ENCODE measurements around the gene TTLL13. TPM values are rescaled to one million over a fixed set of nuclear protein-coding genes. Genes with fewer than 3 reads are reported as not detected.
A peak's percentile ranks its signal among the peaks of the same experiment; 100 is the strongest.

Gene TTLL13
- total RNA-seq, 1 experiment from 2014 or later, result 0.39 TPM

DNA sequence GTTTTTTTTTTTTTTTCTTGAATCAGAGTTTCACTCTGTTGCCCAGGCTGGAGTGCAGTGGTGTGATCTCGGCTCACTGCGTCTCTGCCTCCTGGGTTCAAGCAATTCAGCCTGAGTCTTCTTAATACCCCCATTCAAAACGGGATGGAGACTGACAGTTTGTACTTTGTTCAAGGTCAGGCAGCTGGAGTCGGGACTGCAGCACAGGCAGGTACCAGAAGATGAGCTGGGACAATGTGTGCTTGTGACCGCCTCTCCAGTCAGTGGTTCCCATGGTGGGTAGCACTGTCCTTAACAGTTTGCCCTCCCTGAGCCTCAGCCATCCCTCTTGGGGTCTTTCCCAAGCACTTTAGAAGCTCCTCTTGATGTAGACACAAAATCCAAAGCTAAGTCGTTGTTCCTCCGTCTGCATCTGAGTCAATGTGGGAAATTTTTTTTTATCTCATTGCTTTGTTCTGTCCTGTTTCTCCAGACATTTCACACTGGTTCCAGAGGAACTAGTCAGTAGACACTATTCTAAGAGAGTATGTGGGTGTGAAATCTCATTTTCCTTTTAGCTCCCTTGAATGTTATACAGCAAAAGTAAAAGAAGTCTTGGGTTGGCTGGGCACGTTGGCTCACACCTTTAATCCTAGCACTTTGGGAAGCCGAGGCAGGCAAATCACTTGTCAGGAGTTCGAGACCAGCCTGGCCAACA is 5.3 kb upstream of the TTLL13 start:
- in situ Hi-C loops (cut with HindIII; ENCODE audit: low pct_unique_long_range_greater_than_20kb, low sequenced_read_pairs), result no loop called here
- intact Hi-C loops (cut with micrococcal nuclease; ENCODE audit: unreplicated experiment), result no loop called here
- no peak overlapping the region for H3K4me3 ChIP-seq (ENCODE audit: low read depth in 2 of 2, low read length in 2 of 2)
- TF ChIP-seq TCF7L2 (IDR thresholded peaks at IDR 0.05; ENCODE audit: low read depth, low read length) (no peak), SIN3A (IDR thresholded peaks at IDR 0.05; ENCODE audit: borderline replicate concordance, insufficient read depth, low read depth, low read length) (no peak), POLR2AphosphoS5 (IDR thresholded peaks at IDR 0.05; ENCODE audit: low read depth, low read length) (no peak)
- TF ChIP-seq, protein P1, sequence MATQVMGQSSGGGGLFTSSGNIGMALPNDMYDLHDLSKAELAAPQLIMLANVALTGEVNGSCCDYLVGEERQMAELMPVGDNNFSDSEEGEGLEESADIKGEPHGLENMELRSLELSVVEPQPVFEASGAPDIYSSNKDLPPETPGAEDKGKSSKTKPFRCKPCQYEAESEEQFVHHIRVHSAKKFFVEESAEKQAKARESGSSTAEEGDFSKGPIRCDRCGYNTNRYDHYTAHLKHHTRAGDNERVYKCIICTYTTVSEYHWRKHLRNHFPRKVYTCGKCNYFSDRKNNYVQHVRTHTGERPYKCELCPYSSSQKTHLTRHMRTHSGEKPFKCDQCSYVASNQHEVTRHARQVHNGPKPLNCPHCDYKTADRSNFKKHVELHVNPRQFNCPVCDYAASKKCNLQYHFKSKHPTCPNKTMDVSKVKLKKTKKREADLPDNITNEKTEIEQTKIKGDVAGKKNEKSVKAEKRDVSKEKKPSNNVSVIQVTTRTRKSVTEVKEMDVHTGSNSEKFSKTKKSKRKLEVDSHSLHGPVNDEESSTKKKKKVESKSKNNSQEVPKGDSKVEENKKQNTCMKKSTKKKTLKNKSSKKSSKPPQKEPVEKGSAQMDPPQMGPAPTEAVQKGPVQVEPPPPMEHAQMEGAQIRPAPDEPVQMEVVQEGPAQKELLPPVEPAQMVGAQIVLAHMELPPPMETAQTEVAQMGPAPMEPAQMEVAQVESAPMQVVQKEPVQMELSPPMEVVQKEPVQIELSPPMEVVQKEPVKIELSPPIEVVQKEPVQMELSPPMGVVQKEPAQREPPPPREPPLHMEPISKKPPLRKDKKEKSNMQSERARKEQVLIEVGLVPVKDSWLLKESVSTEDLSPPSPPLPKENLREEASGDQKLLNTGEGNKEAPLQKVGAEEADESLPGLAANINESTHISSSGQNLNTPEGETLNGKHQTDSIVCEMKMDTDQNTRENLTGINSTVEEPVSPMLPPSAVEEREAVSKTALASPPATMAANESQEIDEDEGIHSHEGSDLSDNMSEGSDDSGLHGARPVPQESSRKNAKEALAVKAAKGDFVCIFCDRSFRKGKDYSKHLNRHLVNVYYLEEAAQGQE (IDR thresholded peaks at IDR 0.05; ENCODE audit: insufficient read depth in 1 of 2, low read depth in 2 of 2, low read length in 1 of 2), result no peak
- TF ChIP-seq, protein P2, sequence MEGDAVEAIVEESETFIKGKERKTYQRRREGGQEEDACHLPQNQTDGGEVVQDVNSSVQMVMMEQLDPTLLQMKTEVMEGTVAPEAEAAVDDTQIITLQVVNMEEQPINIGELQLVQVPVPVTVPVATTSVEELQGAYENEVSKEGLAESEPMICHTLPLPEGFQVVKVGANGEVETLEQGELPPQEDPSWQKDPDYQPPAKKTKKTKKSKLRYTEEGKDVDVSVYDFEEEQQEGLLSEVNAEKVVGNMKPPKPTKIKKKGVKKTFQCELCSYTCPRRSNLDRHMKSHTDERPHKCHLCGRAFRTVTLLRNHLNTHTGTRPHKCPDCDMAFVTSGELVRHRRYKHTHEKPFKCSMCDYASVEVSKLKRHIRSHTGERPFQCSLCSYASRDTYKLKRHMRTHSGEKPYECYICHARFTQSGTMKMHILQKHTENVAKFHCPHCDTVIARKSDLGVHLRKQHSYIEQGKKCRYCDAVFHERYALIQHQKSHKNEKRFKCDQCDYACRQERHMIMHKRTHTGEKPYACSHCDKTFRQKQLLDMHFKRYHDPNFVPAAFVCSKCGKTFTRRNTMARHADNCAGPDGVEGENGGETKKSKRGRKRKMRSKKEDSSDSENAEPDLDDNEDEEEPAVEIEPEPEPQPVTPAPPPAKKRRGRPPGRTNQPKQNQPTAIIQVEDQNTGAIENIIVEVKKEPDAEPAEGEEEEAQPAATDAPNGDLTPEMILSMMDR (IDR thresholded peaks at IDR 0.05), result no peak
- POLR2A ChIA-PET, result no interaction called here
- H3K36me3 ChIP-seq (ENCODE audit: control insufficient read depth, insufficient read depth, low read length), result no peaks in the 10 kb centered on the region
- BruUV-seq (replicated peaks), result no TSS peak
- H3K9me3 ChIP-seq (ENCODE audit: control insufficient read depth, insufficient read depth, low read depth, low read length), result no peaks in the 10 kb centered on the region
- ATAC-seq (no peak), DNase-seq (ENCODE audit: low read depth, low spot score) (no peak)
- H3K27me3 ChIP-seq (ENCODE audit: control insufficient read depth, insufficient read depth, low read length), result no peaks in the 10 kb centered on the region
- CTCF ChIA-PET, result interaction anchor here (0.7 kb wide), 1 partner anchor 10 kb away, joined by 4 read pairs; the partner anchor contains the start of gene GDPGP1
- no peak overlapping the region for H3K27ac ChIP-seq (ENCODE audit: low read length)
- no peaks in the 10 kb centered on the region for H3K4me1 ChIP-seq (ENCODE audit: control insufficient read depth, insufficient read depth, low read length)

DNA sequence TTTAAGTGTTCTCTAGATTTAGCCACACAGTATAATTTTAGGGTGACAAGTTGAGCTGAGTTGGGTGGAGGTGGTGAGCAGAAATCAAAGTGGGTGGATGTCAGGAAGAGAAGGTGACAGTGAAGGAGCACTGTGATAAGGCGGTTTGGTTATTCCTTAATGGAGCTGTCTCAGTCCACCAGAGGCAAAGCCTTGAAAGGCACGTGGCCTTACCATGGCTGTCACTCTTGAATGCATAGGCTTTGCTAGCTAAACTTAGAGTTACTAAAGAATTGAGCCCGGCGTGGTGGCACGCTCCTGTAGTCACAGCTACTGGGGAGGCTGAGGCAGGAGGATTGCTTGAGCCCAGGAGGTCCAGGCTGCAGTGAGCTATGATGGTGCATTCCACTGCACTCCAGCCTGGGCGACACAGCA is 560 bp upstream of the TTLL13 start:
- peak overlapping the region; percentile 59 to 83 for H3K4me3 ChIP-seq (ENCODE audit: low read depth in 2 of 2, low read length in 2 of 2)
- ChIA-PET CTCF (interaction anchor here (0.6 to 1.8 kb wide), 4 partner anchors 26 to 106 kb away, joined by 3 to 8 read pairs (median 6); no protein-coding TSS in a partner anchor), POLR2A (interaction anchor here (0.6 to 2.5 kb wide), 7 partner anchors 13 to 330 kb away, joined by 3 to 8 read pairs (median 6); partner anchors contain the start of genes CIB1 and GDPGP1)
- H3K27ac ChIP-seq (ENCODE audit: low read length), result peak overlapping the region; percentile 64
- no peaks in the 10 kb centered on the region for H3K9me3 ChIP-seq (ENCODE audit: control insufficient read depth, insufficient read depth, low read depth, low read length)
- no peaks in the 10 kb centered on the region for H3K27me3 ChIP-seq (ENCODE audit: control insufficient read depth, insufficient read depth, low read length)
- in situ Hi-C loops (cut with HindIII; ENCODE audit: low pct_unique_long_range_greater_than_20kb, low sequenced_read_pairs), result no loop called here
- BruUV-seq (replicated peaks), result no TSS peak
- no peaks in the 10 kb centered on the region for H3K36me3 ChIP-seq (ENCODE audit: control insufficient read depth, insufficient read depth, low read length)
- intact Hi-C loops (cut with micrococcal nuclease; ENCODE audit: unreplicated experiment), result no loop called here
- peak; percentile 31 for ATAC-seq
- peaks cover 10% of the 10 kb centered on the region for H3K4me1 ChIP-seq (ENCODE audit: control insufficient read depth, insufficient read depth, low read length)
- DNase-seq (ENCODE audit: low read depth, low spot score), result no peak
- TF ChIP-seq, protein P1 (IDR thresholded peaks at IDR 0.05; ENCODE audit: insufficient read depth in 1 of 2, low read depth in 2 of 2, low read length in 1 of 2), result no peak
- no peak for TF ChIP-seq SIN3A (IDR thresholded peaks at IDR 0.05; ENCODE audit: borderline replicate concordance, insufficient read depth, low read depth, low read length)
- TF ChIP-seq POLR2AphosphoS5 (IDR thresholded peaks at IDR 0.05; ENCODE audit: low read depth, low read length), result no peak
- TF ChIP-seq TCF7L2 (IDR thresholded peaks at IDR 0.05; ENCODE audit: low read depth, low read length), result no peak
